Measurements from ENCODE around the gene HNMT. TPM values are rescaled to one million over a fixed set of nuclear protein-coding genes. Genes with fewer than 3 reads are reported as not detected.

HNMT gene
- total and polyA plus RNA-seq, 2 of the 13 experiments (the other 11 are each of a cell fraction or from before 2014, with no cell fraction given): 279 to 309 TPM

DNA sequence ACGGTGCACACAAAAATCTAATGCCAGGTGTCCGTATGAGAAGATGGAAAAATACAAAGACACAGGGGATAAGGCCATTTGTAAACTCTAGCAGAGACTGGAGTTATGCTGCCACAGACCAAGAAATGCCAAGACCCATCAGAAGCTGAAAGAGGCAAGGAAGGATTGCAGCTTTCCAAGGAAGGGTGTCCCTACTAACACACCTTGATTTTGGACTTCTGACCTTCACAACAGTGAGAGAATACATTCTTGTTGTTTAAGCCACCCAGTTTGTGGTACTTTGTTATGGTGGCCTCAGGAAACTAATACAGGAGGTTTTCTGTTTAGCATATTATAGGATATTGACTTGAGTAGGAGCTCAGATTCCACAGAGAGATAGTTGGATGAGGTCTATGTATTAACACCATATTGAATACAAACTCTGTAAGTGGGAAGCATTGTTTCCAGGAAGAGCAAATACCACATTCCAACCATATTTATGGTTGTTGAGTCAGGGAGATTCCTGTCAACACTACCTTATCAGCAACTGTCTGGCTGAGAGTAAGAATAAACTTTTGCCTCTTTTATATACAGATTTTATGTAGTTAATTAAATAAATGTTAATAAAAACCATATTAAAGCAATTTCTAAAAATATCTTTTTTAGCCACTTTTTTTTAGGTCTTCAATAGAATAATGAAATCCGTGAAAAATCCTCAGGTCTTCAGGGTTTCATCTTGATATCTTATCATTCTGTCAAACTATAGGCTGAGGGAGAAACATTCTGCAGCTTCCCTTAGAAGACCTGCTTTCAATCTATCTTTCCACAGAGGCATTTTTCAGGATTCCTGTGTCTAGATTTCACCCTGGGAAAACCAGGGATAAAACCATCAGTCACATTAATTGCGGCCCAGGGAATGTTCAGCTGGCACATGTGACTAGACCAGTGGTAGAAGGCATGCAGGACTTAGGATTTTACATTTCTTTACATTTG lies 35.4 kb upstream of the HNMT start (continued):
- TF ChIP-seq, protein P1, sequence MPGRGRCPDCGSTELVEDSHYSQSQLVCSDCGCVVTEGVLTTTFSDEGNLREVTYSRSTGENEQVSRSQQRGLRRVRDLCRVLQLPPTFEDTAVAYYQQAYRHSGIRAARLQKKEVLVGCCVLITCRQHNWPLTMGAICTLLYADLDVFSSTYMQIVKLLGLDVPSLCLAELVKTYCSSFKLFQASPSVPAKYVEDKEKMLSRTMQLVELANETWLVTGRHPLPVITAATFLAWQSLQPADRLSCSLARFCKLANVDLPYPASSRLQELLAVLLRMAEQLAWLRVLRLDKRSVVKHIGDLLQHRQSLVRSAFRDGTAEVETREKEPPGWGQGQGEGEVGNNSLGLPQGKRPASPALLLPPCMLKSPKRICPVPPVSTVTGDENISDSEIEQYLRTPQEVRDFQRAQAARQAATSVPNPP (CRISPR knock-in tag; IDR thresholded peaks at IDR 0.05): no peak
- TF ChIP-seq MIER3 (CRISPR knock-in tag; IDR thresholded peaks at IDR 0.05; ENCODE audit: borderline replicate concordance): peak; percentile 75; the same call in 1 of the 2 replicates
- no peak for TF ChIP-seq ZNF598 (CRISPR knock-in tag; IDR thresholded peaks at IDR 0.05; ENCODE audit: borderline replicate concordance)
- TF ChIP-seq, protein P2, sequence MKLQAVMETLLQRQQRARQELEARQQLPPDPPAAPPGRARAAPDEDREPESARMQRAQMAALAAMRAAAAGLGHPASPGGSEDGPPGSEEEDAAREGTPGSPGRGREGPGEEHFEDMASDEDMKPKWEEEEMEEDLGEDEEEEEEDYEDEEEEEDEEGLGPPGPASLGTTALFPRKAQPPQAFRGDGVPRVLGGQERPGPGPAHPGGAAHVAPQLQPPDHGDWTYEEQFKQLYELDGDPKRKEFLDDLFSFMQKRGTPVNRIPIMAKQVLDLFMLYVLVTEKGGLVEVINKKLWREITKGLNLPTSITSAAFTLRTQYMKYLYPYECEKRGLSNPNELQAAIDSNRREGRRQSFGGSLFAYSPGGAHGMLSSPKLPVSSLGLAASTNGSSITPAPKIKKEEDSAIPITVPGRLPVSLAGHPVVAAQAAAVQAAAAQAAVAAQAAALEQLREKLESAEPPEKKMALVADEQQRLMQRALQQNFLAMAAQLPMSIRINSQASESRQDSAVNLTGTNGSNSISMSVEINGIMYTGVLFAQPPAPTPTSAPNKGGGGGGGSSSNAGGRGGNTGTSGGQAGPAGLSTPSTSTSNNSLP (IDR thresholded peaks at IDR 0.05; ENCODE audit: low read depth, low read length): peak; percentile 97
- TF ChIP-seq ZNF569 (CRISPR knock-in tag; IDR thresholded peaks at IDR 0.05; ENCODE audit: borderline replicate concordance): no peak
- TF ChIP-seq ZNF558 (CRISPR knock-in tag; IDR thresholded peaks at IDR 0.05; ENCODE audit: borderline replicate concordance): no peak
- TF ChIP-seq, protein P3, sequence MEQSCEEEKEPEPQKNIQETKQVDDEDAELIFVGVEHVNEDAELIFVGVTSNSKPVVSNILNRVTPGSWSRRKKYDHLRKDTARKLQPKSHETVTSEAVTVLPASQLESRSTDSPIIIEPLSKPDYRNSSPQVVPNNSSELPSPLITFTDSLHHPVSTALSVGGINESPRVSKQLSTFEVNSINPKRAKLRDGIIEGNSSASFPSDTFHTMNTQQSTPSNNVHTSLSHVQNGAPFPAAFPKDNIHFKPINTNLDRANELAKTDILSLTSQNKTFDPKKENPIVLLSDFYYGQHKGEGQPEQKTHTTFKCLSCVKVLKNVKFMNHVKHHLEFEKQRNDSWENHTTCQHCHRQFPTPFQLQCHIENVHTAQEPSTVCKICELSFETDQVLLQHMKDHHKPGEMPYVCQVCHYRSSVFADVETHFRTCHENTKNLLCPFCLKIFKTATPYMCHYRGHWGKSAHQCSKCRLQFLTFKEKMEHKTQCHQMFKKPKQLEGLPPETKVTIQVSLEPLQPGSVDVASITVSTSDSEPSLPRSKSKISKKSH (CRISPR knock-in tag; IDR thresholded peaks at IDR 0.05; ENCODE audit: borderline replicate concordance): no peak
- TF ChIP-seq, protein P4, sequence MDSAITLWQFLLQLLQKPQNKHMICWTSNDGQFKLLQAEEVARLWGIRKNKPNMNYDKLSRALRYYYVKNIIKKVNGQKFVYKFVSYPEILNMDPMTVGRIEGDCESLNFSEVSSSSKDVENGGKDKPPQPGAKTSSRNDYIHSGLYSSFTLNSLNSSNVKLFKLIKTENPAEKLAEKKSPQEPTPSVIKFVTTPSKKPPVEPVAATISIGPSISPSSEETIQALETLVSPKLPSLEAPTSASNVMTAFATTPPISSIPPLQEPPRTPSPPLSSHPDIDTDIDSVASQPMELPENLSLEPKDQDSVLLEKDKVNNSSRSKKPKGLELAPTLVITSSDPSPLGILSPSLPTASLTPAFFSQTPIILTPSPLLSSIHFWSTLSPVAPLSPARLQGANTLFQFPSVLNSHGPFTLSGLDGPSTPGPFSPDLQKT (CRISPR knock-in tag; IDR thresholded peaks at IDR 0.05; ENCODE audit: borderline replicate concordance): no peak
- TF ChIP-seq, protein P5, sequence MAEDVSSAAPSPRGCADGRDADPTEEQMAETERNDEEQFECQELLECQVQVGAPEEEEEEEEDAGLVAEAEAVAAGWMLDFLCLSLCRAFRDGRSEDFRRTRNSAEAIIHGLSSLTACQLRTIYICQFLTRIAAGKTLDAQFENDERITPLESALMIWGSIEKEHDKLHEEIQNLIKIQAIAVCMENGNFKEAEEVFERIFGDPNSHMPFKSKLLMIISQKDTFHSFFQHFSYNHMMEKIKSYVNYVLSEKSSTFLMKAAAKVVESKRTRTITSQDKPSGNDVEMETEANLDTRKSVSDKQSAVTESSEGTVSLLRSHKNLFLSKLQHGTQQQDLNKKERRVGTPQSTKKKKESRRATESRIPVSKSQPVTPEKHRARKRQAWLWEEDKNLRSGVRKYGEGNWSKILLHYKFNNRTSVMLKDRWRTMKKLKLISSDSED (CRISPR knock-in tag; IDR thresholded peaks at IDR 0.05): no peak
- TF ChIP-seq ZNF614 (CRISPR knock-in tag; IDR thresholded peaks at IDR 0.05; ENCODE audit: borderline replicate concordance): peak; percentile 15; the same call in 1 of the 2 replicates
- peak; percentile 98 for TF ChIP-seq TBL1XR1 (IDR thresholded peaks at IDR 0.05; ENCODE audit: borderline replicate concordance, low read length, partially characterized antibody)
- TF ChIP-seq, protein P6, sequence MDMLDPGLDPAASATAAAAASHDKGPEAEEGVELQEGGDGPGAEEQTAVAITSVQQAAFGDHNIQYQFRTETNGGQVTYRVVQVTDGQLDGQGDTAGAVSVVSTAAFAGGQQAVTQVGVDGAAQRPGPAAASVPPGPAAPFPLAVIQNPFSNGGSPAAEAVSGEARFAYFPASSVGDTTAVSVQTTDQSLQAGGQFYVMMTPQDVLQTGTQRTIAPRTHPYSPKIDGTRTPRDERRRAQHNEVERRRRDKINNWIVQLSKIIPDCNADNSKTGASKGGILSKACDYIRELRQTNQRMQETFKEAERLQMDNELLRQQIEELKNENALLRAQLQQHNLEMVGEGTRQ (IDR thresholded peaks at IDR 0.05; ENCODE audit: low read depth, low read length): no peak
- TF ChIP-seq, protein P6 (CRISPR knock-in tag; IDR thresholded peaks at IDR 0.05; ENCODE audit: borderline replicate concordance): no peak
- TF ChIP-seq ZNF24 (IDR thresholded peaks at IDR 0.05): no peak
- peak; percentile 74 for TF ChIP-seq ZBTB3 (CRISPR knock-in tag; IDR thresholded peaks at IDR 0.05; ENCODE audit: borderline replicate concordance, low read depth)
- TF ChIP-seq ZNF333 (CRISPR knock-in tag; IDR thresholded peaks at IDR 0.05; ENCODE audit: borderline replicate concordance): no peak
- 0 out of 2 replicates have a peak, but pooled peaks have one; percentile 49 for TF ChIP-seq ZNF343 (CRISPR knock-in tag; IDR thresholded peaks at IDR 0.05)
- no peak for TF ChIP-seq ZSCAN20 (CRISPR knock-in tag; IDR thresholded peaks at IDR 0.05; ENCODE audit: borderline replicate concordance)

All from HepG2 (cell line).